ENCODE results near the gene CAST.

GRCh38 chr5:96756985-96757384 lies 94.8 kb downstream of the CAST start:
- TF ChIP-seq GATA3 (IDR thresholded peaks at IDR 0.05; ENCODE audit: low read depth, low read length) = no peak
- TF ChIP-seq GATA2 (IDR thresholded peaks at IDR 0.05; ENCODE audit: low read depth, low read length) = no peak

Data from SH-SY5Y (cell line).